ENCODE data around the gene CAPN8.

GRCh38 chr1:223521150-223521549 is 144.4 kb downstream of the CAPN8 start:
- TF ChIP-seq CTCF (IDR thresholded peaks at IDR 0.05) = no peak
- no peak for TF ChIP-seq POLR2A (IDR thresholded peaks at IDR 0.05)

All from testis (tissue), 2 donors.